Activated T-cell treated with anti-CD3 and anti-CD28 coated beads for 1 hour (primary cell): ENCODE measurements around the gene ZNF148.

ENCODE experiments used
- DNase-seq: peaks from one replicate; pipeline ENCODE4 v3.0.0-alpha.2; 2020; ENCODE audit warnings: low read depth

The ZNF148 gene

DNA sequence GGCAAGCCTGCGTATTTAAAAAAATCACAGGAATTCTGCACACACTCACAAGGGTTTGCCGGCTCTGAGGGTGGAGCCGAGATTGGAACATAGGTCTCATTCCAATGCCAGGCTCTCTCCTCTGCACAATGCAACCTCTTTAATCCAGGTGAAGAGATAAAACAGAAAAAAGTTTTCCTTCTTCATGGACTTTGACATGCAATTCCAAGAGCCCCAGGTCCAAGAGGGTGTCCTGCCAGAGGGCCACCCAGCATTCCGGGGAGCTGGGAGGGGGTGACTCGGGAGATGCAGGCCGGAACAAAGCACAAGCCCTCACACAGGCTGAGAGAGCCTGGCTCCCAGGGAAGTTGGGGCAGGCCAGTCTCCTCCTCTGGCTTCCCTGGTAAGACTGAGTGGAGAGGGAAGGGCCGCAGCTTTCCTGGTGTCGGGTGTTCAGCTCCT, 155.8 kb downstream of the ZNF148 start:
- DNase-seq, result no peak

DNA sequence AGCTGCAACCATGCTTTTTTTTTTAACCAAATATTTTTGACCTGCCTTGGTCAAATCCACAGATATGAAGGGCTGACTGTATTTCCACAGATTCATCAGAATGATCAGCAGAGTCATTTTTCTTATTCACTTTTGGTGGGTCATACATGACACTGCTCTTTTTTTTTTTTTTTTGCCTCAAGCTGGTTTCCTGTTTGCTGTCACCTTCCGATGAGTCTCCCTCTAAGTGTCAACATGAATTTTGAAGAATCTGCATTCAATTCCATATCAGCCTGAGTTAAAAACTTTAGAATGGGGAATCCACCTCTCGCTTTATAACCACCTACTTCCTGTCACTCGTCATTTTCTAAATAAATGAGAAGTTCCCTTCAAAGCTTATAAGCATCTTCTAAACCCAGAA, 160.4 kb downstream of the ZNF148 start:
- DNase-seq, result no peak

DNA sequence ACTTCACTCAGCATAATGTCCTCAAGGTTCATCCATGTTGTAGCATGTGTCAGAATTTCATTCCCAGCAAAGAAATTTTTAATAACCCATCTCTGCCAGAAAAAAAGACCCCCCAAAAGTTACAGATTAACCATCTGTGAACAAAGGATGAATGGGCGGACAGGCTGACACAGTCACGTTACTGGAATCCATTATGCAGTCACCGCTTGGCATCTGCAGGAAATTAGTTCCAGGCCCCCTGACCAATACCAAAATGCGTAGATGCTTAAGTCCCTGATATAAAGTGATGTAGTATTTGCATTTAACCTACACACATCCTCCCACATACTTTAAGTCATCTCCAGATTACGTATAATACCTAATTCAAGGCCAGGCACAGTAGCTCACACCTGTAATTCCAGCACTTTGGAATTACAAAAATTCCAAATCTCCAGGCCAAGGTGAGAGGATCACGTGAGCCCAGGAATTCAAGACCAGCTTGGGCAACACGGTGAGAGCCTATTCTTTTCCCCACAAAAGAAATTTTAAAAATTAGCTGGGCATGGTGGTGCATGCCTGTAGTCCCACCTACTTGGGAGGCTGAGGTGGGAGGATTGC, 161.1 kb downstream of the ZNF148 start:
- DNase-seq, result no peak

DNA sequence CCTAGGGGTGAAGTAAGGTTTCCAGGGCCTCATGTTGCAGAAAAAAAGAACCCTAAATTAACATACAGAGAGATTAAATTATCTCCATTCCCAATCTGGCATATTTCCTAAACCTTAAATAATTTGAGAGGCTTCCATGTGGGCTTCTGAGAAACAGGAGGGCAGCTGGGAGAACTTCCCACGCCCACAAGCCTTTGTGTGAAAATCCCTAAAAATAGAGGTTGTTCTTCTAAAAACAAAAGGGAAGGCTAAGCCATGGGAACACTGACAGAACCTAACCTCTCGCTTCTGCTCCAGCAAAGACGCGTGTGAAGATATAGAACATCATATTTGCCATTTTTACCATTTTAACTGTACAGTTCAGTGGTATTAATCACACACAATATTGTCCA, 161.8 kb downstream of the ZNF148 start:
- no peak for DNase-seq

DNA sequence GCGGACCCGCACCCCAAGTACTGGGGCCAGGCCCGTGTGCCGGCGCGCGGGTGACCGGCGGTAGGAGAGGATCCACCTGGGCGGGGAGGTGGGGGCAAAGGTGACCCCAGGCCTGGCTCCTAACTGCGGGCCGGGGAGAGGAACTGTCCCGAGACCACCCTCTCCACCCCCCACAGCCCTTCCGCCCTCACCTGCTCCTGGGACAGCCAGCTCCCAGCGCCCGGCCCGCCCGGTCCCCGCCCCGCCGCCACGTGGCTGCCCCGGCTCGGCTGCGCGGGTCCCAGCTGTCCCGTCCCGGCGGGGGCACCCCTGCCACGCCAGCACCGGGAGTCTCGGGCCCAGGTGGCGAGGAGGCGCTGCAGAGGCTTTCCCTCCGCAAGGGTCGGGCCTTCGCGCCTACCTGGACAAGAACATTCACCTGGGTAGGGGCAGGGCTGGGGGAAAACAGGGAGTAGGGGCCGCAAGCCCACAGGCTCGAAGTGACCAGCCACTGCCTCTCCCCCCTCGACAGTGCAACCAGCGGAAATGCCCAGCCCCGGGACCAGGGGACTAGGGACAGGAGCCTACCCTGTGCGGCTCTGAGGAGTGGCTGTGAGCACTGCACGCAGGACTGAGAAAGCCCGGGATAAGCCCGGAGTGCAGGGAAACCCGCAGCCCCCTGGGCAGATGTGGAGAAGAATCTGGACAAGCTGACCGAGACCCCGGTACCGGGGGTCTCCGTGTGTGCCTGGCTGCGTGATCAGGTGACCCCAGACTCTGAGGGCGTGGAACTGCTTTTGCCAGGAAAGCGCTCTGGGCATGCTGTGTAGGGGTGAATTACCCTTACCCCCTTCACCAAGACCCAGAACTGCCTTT, 162.4 kb downstream of the ZNF148 start, which contains the start of gene SLC12A8:
SLC12A8 (minus strand) TSS at position 240 of the 855 bp plus-strand sequence. CDS start 1,399 bp downstream, outside the sequence.
- DNase-seq, result no peak

DNA sequence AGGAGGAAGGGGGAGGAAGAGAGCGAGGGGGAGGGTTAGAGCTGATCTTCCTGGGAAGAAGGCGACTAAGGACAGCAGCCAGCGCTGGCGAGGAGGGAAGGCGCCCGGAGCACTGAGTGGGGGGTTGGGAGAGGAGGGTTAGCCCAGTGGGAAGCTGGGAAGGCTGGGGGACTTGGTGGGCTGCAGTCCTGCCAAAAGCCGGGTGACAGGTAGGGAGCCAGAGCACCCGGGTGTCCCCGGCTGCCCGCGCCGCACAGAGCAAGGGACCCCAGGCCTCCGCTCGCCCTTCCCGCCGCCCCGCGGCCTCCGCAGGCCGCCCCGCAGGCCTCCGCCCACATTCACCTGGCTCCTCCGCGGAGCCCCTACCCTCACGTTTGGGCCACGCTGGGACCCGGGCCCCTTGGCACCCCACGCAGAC, 163.0 kb downstream of the ZNF148 start:
- DNase-seq, result no peak

DNA sequence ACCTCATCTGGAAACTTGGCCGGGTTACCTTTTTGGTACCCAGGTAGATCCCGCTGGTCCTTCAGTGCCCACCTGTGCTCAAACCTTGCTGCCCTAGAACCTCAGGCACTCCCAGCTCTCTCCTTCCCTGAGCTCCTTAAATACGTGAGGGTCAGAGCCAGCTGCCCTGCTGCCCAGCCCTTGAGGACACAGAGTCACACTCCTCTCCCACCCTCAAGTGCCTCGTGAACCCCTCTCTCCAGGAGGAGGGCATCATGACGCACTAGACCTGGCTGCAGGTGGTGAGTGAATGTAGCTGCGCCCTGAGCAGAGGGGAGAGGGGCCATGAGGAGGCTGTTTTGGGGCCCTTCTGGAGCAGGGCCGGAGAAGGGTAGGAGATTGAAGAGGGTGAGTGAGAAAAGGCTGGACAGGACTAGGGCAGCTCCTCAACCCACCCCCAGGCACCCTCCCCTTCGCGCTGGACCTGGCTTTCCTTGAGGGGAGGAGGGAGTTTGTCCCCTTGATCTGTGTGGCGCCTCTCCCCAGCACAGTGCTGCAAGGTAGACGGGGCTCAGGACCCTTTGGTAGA, 163.5 kb downstream of the ZNF148 start:
- no peak for DNase-seq

DNA sequence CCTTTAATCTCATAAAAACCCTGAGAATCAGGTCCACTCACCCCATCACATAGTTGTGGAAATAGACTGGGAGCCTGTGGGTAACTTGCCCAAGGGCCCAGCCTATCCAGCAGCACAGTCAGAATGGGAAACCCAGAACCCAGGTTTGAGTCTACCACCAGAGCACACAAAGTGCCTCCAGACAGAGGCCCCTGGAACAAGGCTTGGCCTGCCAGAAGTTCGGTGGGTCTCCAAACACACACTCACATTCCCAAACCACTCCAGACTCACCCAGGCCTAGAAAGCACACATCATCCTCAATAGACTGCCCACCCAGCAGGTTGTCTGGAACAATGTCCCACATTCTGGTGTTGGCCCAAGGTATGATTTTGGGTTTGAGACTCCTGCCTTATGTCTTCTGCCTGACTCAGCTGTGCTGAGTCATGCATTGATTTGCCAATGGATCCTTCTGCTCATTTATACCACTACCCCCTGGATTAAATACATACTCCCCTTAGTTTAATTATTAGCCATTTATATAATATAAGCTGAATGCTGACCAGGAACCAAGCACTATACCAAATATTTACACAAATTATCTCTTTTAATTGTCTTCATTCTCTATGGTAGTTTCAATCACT, 167.1 kb downstream of the ZNF148 start:
- no peak for DNase-seq

DNA sequence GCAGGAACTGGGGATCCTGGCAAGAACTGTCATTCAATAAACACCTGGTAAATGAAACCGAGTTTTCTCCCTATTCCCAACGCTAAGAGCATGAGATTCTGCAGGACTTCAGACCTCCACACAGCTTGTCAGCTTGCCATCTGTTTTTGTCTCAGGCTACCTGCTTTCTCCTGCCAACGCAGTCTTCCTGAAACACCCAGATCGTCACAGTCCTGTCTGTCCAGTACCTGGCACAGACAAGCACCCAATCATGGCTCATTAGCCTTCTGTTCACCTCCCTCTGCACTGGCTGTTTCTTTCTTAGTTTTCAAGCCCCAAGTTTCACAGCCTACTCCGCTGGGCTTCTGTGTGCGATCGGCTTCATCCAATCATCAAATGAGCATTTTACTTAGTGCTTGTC, 167.6 kb downstream of the ZNF148 start:
- DNase-seq, result no peak

DNA sequence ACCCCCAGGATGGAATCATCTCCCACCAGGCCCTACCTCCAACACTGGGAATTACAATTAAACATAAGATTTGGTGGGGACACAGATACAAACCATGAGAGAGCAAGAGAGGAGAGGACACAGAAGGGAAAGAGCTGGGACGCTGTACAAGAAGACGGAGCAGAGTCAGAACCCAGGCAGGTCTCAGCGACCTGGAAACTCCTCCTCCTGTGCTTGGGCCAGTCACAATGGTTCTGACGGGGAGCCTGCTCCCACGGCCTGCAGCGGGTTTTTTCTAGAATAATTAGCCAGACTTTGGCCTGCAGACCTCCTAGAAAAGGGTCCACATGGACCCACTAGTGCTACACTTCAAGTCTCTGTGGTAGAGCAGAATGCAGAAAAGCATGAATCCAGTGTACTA, 168.2 kb downstream of the ZNF148 start:
- no peak for DNase-seq

DNA sequence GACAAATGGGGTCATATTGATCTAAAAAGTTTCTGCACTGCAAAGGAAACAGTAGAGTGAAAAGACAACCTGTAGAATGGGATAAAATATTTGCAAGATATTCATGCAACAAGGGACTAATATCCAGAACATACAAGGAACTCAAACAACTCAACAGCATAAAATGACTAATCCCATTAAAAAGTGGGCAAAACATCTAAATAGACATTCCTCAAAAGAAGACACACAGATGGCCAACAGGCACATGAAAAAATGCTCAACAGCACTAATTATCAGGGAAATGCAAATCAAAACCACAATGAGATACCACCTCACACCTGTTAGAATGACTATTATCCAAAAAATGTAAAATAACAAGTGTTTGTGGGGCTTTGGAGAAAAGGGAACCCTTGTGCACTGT, 171.4 kb downstream of the ZNF148 start:
- no peak for DNase-seq

DNA sequence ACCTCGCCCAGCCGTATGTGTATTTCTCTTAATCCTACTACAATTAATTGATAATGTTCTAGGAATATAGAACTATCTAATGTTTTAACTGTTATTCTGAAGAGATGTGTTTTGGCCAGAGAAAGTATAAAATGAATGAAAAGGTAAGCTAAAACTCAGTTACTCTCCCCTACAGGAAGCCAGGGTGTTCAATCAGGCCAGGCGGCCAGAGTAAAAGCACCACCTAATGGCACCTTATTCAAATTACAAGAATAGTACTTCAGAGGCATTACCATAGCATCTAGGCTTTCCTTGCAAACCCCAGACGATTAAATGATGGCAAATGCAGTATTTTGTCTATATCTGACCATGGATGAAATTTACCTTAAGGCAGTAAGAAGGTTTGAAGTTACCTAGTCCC, 172.9 kb downstream of the ZNF148 start:
- DNase-seq, result no peak

DNA sequence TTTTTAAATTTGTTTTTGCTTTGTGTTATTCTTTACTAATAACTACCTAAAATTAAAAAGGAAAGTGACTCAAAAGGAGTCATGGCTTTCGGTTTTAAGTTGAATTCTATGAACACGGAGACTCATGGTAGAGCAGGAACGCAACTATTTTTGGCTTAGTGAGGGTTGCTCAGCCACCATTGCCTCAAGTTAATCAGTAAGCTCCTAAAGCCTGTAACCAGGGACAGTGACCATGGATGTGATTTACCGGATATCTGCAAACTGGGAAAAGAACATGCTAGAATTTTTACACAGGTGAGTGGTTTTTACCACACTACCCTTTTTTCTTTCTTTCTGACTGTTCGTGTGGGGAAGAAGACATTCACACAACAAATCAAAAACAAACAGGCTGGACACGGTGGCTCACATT, 174.4 kb downstream of the ZNF148 start:
- DNase-seq, result no peak

DNA sequence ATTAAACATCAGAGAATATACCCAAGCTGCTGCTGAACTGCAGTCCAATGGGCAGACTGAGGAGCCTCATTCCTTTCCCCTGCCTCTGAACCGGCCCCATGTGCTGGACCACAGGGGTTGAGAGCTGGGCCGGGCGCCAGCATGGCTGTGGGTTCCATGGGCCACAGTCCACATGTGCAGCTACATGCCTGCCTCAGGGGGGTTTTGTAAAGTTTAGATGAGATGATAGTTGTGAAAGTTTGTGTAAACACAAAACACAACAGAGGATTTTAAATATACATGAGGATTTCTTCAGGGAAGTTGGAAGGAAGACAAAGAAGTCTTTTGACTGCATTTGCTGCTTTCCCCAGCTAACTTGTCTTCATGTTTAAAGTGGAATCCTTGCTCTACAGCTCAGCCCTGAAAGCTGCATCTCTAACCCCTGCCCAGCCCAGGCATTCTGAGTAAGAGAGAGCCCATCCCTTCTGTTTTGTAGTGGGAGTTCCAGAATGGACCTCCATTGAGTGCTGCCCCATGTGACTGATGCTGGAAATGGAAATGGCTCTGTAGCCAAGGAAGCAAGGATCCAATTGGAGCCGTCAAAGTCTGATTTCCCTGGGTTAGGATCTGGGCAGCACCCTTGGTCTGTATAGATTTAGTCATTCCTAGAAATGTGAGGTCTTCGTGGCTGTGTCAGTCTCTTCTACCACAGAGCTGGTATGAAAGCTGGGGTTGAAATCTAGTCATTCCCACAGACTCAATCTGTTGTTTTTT, 180.1 kb downstream of the ZNF148 start:
- DNase-seq, result no peak

DNA sequence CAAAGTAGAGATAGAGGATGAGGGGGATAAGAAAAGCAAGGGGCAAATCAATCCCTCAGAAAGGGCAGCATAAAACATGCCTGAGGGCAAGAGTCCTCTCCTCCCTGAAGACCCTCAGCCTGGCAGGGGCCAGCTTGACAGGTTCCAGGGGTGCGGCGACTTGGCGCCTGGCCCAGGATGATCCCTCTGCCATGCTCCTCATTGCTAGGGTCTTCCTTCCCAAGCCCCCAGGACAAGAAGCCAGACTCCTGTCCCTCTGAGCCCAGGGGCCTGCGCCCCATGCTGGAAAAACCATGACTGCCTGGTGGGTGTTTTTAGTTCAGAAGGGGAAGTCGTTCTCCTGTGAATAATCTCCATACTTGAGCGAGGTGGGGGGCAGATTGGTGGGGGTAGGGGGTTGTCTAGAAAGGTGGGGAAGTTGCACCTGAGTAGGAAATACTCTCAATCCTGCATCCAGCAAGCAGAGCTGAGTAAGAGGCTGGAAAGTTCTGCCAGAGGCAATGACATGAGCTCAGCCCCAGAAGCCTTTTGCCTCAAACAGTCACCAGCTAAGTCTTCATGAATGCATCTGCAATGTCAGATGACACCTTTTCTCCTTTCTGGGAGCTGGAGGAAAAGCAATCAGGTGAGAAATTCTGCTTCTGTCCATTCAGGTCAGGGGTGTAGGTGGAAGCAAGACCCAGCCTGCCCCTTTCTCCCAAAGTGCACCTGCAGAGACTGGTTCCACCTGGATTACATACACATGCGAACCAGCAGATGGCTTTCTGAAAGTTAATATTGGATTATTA, 180.9 kb downstream of the ZNF148 start:
- no peak for DNase-seq

DNA sequence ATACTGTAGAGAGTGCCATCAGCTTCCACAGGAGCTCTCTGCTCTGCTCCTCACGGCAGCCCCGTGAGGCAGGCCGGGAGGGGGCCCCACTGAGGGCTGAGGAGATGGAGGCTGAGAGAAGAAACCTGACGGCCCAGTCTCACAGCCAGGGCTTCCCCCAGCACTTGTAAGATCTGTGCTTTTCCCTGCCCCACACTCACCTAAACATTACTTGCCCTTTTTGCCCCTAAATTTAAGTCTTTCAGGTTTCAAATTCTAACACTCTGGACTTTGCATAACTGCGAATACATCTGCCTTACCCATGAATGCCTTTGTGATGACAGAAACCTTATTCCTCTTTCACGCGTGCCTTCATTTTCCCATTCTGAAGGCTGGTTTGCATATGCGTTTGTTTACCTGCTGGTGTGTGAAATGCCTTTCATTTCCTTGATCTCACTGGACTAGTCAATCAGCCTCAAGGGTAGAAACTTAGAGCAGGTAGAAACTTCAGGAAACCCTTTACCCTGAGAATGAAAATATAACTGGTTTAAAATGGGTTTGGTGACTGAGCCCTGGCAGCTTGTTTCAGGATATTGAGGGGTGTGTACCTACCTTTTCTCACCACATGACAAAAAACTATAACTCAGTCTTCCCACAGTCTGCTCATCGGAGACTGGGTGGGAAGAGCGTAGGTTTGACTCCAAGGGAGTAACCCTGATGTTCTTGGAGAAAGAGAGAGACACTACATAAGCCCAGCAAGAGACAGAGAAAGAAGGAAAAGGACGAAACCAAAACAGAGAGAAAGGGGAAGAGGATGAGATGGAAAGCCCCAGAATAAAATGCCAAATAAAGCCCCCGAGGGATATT, 182.7 kb downstream of the ZNF148 start:
- DNase-seq, result no peak

DNA sequence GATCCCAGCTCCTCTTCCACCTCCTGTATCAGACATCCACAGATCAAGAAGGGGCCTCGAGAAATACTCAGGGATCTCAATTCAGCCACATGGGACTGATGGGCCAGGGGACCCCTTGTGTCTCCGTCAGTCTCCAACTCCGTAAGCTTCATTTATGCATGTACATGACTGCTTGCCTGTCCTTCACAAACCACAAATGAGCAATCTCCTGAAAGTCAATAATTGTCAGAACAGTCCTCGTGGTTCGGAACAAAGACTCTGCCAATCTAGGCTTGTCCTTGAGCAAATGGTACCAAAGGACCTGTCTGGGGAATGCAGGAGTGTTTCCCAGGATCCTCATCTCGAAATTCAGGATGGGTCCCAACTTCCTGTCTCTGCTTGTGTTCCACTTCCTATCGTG, 183.4 kb downstream of the ZNF148 start:
- DNase-seq, result no peak

DNA sequence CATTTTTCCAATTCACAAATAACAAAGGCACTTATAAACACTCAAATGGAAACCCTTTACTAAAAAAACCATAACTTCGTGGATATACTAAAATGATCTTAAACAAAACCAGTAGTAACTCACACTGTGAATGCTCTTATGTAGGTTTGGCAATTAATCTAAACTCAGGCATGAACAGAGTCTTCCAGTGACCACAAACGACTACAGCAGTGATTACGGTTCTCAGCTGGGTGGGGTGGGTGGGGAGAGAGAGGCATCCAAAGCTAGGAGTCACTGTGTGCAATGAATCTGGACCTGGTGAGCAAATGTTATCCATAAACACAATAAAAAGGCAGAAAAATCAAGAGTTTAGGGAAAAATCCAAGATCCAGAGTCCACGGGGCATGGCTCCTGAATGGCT, 183.9 kb downstream of the ZNF148 start:
- no peak for DNase-seq

DNA sequence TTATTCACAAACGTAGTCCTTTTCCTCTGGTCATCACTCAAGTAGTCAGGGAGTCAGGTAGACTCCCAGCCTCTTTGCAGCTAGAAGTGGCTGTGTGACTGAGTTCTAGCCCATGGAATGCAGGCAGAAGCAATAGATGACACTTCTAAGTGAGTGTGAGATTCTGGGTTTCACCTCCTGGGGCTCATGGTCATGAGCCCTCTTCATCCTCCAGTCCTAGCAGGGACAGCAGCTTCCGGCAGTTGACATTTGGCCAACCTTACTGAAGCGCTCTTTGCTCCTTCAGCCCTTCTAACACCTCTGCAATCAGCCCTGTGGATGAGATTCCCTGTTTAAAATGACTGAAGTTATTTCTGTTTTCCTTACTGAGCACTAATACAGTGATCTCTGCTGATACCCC, 184.3 kb downstream of the ZNF148 start:
- DNase-seq, result no peak
